Left ventricle myocardium inferior (tissue), 1 donor: Measurements from ENCODE around the gene EPX. TPM values are rescaled to one million over a fixed set of nuclear protein-coding genes. Genes with fewer than 3 reads are reported as not detected.

Source experiments
- DNase-seq: peaks from one replicate; pipeline ENCODE4 v3.0.0-alpha.2; 2020
- H3K27ac ChIP-seq: fragments of 200-600 bp; replicated peaks from 2 replicates; pipeline ENCODE4 v1.8.0; 2021
- H3K27me3 ChIP-seq: fragments of 200-600 bp; 2 replicates; pipeline ENCODE4 v1.8.0; 2021; ENCODE audit warnings: low read depth
- H3K36me3 ChIP-seq: fragments of 200-600 bp; 2 replicates; pipeline ENCODE4 v1.8.0; 2021
- H3K4me1 ChIP-seq: fragments of 200-600 bp; 2 replicates; pipeline ENCODE4 v1.8.0; 2021
- H3K4me3 ChIP-seq: fragments of 200-600 bp; 2 replicates; pipeline ENCODE4 v1.8.0; 2021; ENCODE audit warnings: mild to moderate bottlenecking, moderate library complexity
- H3K9me3 ChIP-seq: fragments of 200-600 bp; replicated peaks from 2 replicates; pipeline ENCODE4 v1.8.0; 2021
- intact Hi-C: fragments of 100-400 bp; cut with micrococcal nuclease; formaldehyde crosslinking; loops from one replicate; pipeline ENCODE4 v1.11.0; 2022
- total RNA-seq: library from RNA; stranded (reverse); fragmentation: NEBNext Ultra II Directional; extraction: Animal tissue kit (Norgen Biotek cat#: 25700); gene quantifications from one replicate; pipeline ENCODE4 v1.2.1, GENCODE V29; 2021
- TF ChIP-seq, protein P1 (sequence below): fragments of 200-600 bp; IDR thresholded peaks from 2 replicates; pipeline ENCODE4 v1.8.0; 2021; ENCODE audit warnings: antibody characterized with exemption, mild to moderate bottlenecking, borderline replicate concordance
- donor health status: DM: no; HTN: yes; CAD: no; lungs with severe emphysema.

Gene EPX
- total RNA-seq, 1 donor from 2014 or later: not detected

DNA sequence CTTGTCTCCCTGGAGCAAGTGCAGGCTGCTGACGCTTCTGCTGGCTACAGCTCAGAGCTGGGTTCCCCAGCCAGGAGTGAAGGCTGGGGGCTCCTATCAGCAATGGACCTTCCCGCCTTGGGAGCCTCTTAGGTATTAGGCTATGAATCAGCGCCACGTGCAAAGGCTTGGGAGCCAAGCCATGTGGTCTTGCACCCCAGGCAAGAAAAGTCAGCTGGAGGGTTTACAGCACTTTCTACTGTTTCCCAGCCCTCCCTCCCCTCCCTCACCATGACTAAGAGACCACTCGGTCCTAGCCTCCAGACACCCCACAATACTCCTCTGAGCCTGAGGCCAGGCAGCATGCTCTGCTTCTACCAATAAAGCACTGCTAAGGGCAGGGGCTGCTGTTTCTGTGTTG lies 12.3 kb downstream of the EPX start:
- intact Hi-C loops: no loop called here
- DNase-seq: no peak

DNA sequence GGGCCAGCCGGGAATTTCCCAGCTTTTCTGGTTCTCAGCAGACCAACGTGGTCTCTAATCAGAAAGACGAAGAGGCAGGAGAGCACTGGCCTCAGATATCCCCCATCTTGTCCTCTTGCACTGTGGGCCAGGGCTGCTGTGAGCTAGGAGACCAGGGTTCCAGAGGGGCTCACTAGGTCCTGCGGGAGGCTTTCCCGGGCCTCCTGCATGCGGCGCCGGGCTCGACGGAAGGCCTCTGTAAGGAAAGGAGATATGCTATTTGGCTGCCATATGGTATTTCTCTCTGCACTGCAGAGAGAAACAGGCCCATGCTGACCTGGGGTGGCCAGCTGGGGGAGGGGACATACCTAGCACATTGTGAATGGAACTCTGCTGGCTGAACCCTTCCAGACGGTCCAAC lies 13.4 kb downstream of the EPX start:
- Histone ChIP-seq H3K4me1 (no peaks in the 10 kb centered on the region), H3K27ac (no peak overlapping the region), H3K27me3 (no peaks in the 10 kb centered on the region), H3K36me3 (peaks cover 48% of the 10 kb centered on the region), H3K9me3 (no peaks in the 10 kb centered on the region), H3K4me3 (no peak overlapping the region)
- TF ChIP-seq, protein P1, sequence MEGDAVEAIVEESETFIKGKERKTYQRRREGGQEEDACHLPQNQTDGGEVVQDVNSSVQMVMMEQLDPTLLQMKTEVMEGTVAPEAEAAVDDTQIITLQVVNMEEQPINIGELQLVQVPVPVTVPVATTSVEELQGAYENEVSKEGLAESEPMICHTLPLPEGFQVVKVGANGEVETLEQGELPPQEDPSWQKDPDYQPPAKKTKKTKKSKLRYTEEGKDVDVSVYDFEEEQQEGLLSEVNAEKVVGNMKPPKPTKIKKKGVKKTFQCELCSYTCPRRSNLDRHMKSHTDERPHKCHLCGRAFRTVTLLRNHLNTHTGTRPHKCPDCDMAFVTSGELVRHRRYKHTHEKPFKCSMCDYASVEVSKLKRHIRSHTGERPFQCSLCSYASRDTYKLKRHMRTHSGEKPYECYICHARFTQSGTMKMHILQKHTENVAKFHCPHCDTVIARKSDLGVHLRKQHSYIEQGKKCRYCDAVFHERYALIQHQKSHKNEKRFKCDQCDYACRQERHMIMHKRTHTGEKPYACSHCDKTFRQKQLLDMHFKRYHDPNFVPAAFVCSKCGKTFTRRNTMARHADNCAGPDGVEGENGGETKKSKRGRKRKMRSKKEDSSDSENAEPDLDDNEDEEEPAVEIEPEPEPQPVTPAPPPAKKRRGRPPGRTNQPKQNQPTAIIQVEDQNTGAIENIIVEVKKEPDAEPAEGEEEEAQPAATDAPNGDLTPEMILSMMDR: no peak
- DNase-seq: no peak
- intact Hi-C loops: no loop called here

More for the DNA sequence above, 12.3 kb downstream of the EPX start:
- peaks cover 37% of the 10 kb centered on the region for H3K36me3 ChIP-seq
- no peaks in the 10 kb centered on the region for H3K4me1 ChIP-seq
- peaks cover 1% of the 10 kb centered on the region for H3K27me3 ChIP-seq
- H3K9me3 ChIP-seq: no peaks in the 10 kb centered on the region
- TF ChIP-seq, protein P1: no peak
- no peak overlapping the region for H3K27ac ChIP-seq
- H3K4me3 ChIP-seq: no peak overlapping the region

GRCh38 chr17:58207451-58207850 lies 14.9 kb downstream of the EPX start:
- H3K9me3 ChIP-seq: no peaks in the 10 kb centered on the region
- TF ChIP-seq, protein P1: no peak
- intact Hi-C loops: no loop called here
- no peak for DNase-seq
- no peaks in the 10 kb centered on the region for H3K27me3 ChIP-seq
- peaks cover 63% of the 10 kb centered on the region for H3K36me3 ChIP-seq
- H3K4me1 ChIP-seq: no peaks in the 10 kb centered on the region
- H3K4me3 ChIP-seq: no peak overlapping the region
- H3K27ac ChIP-seq: no peak overlapping the region

DNA sequence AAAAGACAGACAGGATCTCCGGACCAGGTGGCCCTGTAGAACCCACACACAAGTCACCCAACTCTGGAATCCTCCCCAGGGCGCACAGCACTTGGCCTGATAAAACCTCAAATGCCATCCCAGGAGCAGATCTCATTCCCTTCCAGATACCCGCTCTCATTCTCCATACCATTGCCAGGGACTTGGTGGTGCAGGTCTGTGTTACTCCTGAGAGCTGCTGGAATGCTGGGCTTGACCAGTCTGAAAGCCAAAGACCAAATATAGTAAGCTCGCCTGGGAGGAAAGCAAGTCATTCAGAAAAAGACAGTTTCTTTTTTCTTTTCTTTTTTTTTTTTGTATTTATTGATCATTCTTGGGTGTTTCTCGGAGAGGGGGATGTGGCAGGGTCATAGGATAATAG lies 15.8 kb downstream of the EPX start:
- intact Hi-C loops: no loop called here
- no peaks in the 10 kb centered on the region for H3K9me3 ChIP-seq
- no peak overlapping the region for H3K27ac ChIP-seq
- H3K4me3 ChIP-seq: no peak overlapping the region
- no peaks in the 10 kb centered on the region for H3K4me1 ChIP-seq
- TF ChIP-seq, protein P1: no peak
- no peak for DNase-seq
- H3K27me3 ChIP-seq: no peaks in the 10 kb centered on the region
- peaks cover 72% of the 10 kb centered on the region for H3K36me3 ChIP-seq

GRCh38 chr17:58210922-58211321 lies 18.4 kb downstream of the EPX start:
- Histone ChIP-seq H3K4me3 (no peak overlapping the region), H3K4me1 (no peaks in the 10 kb centered on the region), H3K27me3 (no peaks in the 10 kb centered on the region), H3K36me3 (peaks cover 94% of the 10 kb centered on the region), H3K9me3 (no peaks in the 10 kb centered on the region), H3K27ac (no peak overlapping the region)
- intact Hi-C loops: no loop called here
- no peak for DNase-seq
- TF ChIP-seq, protein P1: no peak

DNA sequence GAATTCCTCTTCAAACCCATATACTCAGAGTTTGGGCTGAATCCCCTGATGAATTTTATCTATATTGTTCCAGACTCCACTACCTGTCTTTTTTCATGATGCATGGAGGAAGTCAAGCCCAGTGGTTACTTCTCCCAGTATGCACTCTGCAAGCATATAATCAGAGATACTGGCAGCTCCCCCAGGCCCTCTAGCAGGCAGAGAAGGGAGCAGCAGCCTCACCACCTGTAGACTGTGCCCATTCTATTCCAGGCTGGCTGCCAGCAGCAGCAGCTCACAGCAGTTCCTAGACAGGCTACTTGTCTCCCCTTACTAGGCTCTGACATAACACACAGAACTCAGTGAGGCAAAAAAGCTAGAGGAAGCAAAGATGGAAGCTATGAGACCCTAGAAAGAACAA lies 23.2 kb downstream of the EPX start:
- TF ChIP-seq, protein P1: no peak
- Histone ChIP-seq H3K36me3 (peaks cover 59% of the 10 kb centered on the region), H3K27me3 (no peaks in the 10 kb centered on the region), H3K4me3 (no peak overlapping the region), H3K9me3 (no peaks in the 10 kb centered on the region), H3K27ac (no peak overlapping the region), H3K4me1 (peaks cover 17% of the 10 kb centered on the region)
- no peak for DNase-seq
- intact Hi-C loops: no loop called here
